ENCODE measurements around the gene GABRG3. TPM values are rescaled to one million over a fixed set of nuclear protein-coding genes. Genes with fewer than 3 reads are reported as not detected.

The GABRG3 gene
- total and polyA plus RNA-seq, 5 donors: under 0.01 TPM; not detected in 4

DNA sequence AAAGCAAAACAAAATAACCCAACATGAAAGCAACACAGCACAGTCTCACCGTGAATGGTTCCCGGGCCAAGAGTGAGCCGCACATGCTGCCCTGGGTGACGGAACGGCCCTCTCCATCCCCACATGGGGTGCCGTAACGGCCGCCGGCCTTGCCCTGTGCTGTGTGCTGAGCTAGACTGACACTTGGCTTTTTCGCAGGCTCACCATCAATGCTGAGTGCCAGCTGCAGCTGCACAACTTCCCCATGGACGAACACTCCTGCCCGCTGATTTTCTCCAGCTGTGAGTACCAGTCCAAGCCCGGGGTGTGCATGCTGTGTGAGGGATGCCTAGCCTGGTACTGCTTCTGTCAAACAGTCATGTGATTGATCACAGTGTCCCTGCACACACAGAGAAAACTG, 357.6 kb downstream of the GABRG3 start:
- 62% methylated on average over 13 of the region's 13 CpGs for WGBS
- ATAC-seq (no peak), DNase-seq (peak in 1 of 3 donors; percentile 32)
- Histone ChIP-seq H3K27me3 (ENCODE audit: control insufficient read depth, insufficient read depth) (no peaks in the 10 kb centered on the region), H3K9me3 (ENCODE audit: control insufficient read depth, low read length) (no peaks in the 10 kb centered on the region), H3K27ac (ENCODE audit: low read length) (no peak overlapping the region), H3K4me1 (ENCODE audit: control insufficient read depth, insufficient read depth, low read length) (no peaks in the 10 kb centered on the region), H3K4me3 (ENCODE audit: low read length) (no peak overlapping the region)
- intact Hi-C loops (cut with DNase I): no loop called here

- ATAC-seq (no peak), DNase-seq (no peak)
- H3K27me3 ChIP-seq (ENCODE audit: control insufficient read depth, insufficient read depth): no peaks in the 10 kb centered on the region
- no peaks in the 10 kb centered on the region for H3K4me1 ChIP-seq (ENCODE audit: control insufficient read depth, insufficient read depth, low read length)
- H3K4me3 ChIP-seq (ENCODE audit: low read length): no peak overlapping the region
- intact Hi-C loops (cut with DNase I): no loop called here
- WGBS: 90% methylated on average over 5 of the region's 5 CpGs
- no peak overlapping the region for H3K27ac ChIP-seq (ENCODE audit: low read length)
- no peaks in the 10 kb centered on the region for H3K9me3 ChIP-seq (ENCODE audit: control insufficient read depth, low read length)
Observed at GRCh38 chr15:27330326-27330725, 359.3 kb downstream of the GABRG3 start.

DNA sequence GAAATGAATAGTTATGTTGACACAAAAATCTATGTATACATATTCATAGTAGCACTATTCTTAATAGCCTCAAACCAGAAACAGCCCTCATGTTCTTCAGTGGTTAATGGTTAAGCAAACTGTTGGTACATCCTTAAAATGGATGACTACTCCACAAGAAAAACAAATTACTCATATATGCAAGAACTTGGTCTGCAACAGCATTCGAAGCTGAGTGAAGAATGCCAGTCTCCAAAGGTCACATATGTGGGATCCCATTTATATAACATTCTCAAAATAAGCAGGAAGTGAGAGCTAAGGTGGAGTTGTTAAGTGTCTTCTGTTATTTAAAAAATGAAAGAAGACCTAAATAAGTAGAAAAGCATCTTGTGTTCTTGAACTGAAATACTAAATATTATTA, 365.7 kb downstream of the GABRG3 start:
- intact Hi-C loops (cut with DNase I): no loop called here

GRCh38 chr15:27339138-27339537, 368.2 kb downstream of the GABRG3 start:
- Histone ChIP-seq H3K4me3 (ENCODE audit: low read length) (no peak overlapping the region), H3K27ac (ENCODE audit: low read length) (no peak overlapping the region), H3K4me1 (ENCODE audit: control insufficient read depth, insufficient read depth, low read length) (no peaks in the 10 kb centered on the region), H3K27me3 (ENCODE audit: control insufficient read depth, insufficient read depth) (no peaks in the 10 kb centered on the region), H3K9me3 (ENCODE audit: control insufficient read depth, low read length) (no peaks in the 10 kb centered on the region)
- ATAC-seq (no peak), DNase-seq (no peak)
- 79% methylated on average over 5 of the region's 5 CpGs for WGBS
- intact Hi-C loops (cut with DNase I): no loop called here

More for the DNA sequence above, 365.7 kb downstream of the GABRG3 start:
- H3K9me3 ChIP-seq (ENCODE audit: control insufficient read depth, low read length): no peaks in the 10 kb centered on the region
- WGBS: 56% methylated on average over 1 of the region's 1 CpG
- no peaks in the 10 kb centered on the region for H3K4me1 ChIP-seq (ENCODE audit: control insufficient read depth, insufficient read depth, low read length)
- no peak overlapping the region for H3K27ac ChIP-seq (ENCODE audit: low read length)
- H3K4me3 ChIP-seq (ENCODE audit: low read length): no peak overlapping the region
- no peaks in the 10 kb centered on the region for H3K27me3 ChIP-seq (ENCODE audit: control insufficient read depth, insufficient read depth)
- DNase-seq (no peak), ATAC-seq (no peak)

GRCh38 chr15:27341780-27342343, 370.9 kb downstream of the GABRG3 start:
- H3K4me1 ChIP-seq (ENCODE audit: control insufficient read depth, insufficient read depth, low read length): no peaks in the 10 kb centered on the region
- 38% methylated on average over 7 of the region's 7 CpGs for WGBS
- ATAC-seq (peak; percentile 31 to 48), DNase-seq (no peak)
- H3K27ac ChIP-seq (ENCODE audit: low read length): no peak overlapping the region
- H3K27me3 ChIP-seq (ENCODE audit: control insufficient read depth, insufficient read depth): no peaks in the 10 kb centered on the region
- intact Hi-C loops (cut with DNase I): loop anchor here in 1 of 4 donors (10.0 kb wide), 1 partner anchor 57 kb away; no protein-coding TSS in a partner anchor
- no peak overlapping the region for H3K4me3 ChIP-seq (ENCODE audit: low read length)
- no peaks in the 10 kb centered on the region for H3K9me3 ChIP-seq (ENCODE audit: control insufficient read depth, low read length)

DNA sequence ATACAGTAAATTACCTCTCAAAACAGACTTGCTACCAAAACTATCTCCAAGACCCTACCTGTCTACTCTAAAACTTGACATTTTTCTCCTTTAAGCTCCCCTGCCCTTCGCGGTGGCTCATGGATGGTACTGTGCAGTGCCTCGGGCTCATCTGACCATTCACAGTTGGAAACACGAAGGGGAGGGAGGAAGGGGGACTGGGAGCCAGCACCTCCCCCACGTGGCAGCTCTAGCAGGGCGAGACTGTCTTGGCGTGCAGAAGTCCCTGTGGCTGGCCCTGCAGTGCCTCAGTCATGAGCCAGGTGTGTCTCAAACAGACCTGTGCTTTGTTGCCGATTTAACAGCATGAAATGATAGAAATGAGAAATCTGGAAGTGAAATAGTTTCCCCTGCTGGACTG, 372.0 kb downstream of the GABRG3 start:
- DNase-seq: no peak
- 57% methylated on average over 8 of the region's 8 CpGs for WGBS
- H3K27ac ChIP-seq (ENCODE audit: low read length): no peak overlapping the region
- intact Hi-C loops (cut with DNase I): loop anchor here in 1 of 4 donors (10.0 kb wide), 1 partner anchor 58 kb away; no protein-coding TSS in a partner anchor
- ATAC-seq: no peak
- H3K4me1 ChIP-seq (ENCODE audit: control insufficient read depth, insufficient read depth, low read length): no peaks in the 10 kb centered on the region
- no peak overlapping the region for H3K4me3 ChIP-seq (ENCODE audit: low read length)
- no peaks in the 10 kb centered on the region for H3K9me3 ChIP-seq (ENCODE audit: control insufficient read depth, low read length)
- H3K27me3 ChIP-seq (ENCODE audit: control insufficient read depth, insufficient read depth): no peaks in the 10 kb centered on the region

- intact Hi-C loops (cut with DNase I): loop anchor here in 1 of 4 donors (10.0 kb wide), 1 partner anchor 297 kb away; no protein-coding TSS in a partner anchor
- 75% methylated on average over 12 of the region's 12 CpGs for WGBS
- Histone ChIP-seq H3K27me3 (ENCODE audit: control insufficient read depth, insufficient read depth) (no peaks in the 10 kb centered on the region), H3K4me3 (ENCODE audit: low read length) (no peak overlapping the region), H3K27ac (ENCODE audit: low read length) (no peak overlapping the region), H3K9me3 (ENCODE audit: control insufficient read depth, low read length) (no peaks in the 10 kb centered on the region), H3K4me1 (ENCODE audit: control insufficient read depth, insufficient read depth, low read length) (no peaks in the 10 kb centered on the region)
- DNase-seq (no peak), ATAC-seq (no peak)
Observed at GRCh38 chr15:27352136-27352535, 381.2 kb downstream of the GABRG3 start.

DNA sequence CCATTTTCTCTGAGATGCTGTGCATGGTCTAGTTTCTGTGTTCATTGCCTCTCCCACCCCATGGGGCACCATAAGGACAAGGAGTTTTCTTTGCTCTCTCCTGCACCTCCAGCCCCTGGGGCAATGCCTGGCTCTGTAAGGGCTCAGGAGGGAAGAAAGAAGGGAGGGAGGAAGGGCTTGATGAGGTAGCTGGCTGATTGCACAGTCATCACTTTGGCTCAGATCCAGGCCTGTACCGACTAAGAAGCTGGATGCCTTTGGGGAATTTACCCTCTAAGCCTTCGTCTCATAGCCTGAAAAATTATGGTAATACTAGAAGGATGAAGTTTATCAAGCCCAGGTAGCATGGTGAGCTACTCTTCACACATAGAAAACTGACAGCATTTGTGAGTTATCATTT, 382.9 kb downstream of the GABRG3 start:
- 32% methylated on average over 2 of the region's 2 CpGs for WGBS

GRCh38 chr15:27358751-27359434, 387.9 kb downstream of the GABRG3 start:
- no peaks in the 10 kb centered on the region for H3K4me1 ChIP-seq (ENCODE audit: control insufficient read depth, insufficient read depth, low read length)
- 26% methylated on average over 19 of the region's 19 CpGs for WGBS
- intact Hi-C loops (cut with DNase I): loop anchor here in 3 of 4 donors (5.0 to 10.0 kb wide), 3 partner anchors 304 to 472 kb away; no protein-coding TSS in a partner anchor
- H3K27ac ChIP-seq (ENCODE audit: low read length): no peak overlapping the region
- no peak overlapping the region for H3K4me3 ChIP-seq (ENCODE audit: low read length)
- DNase-seq (peak in 2 of 3 donors; percentile 28 to 69), ATAC-seq (peak in 1 of 2 donors; percentile 46)
- H3K27me3 ChIP-seq (ENCODE audit: control insufficient read depth, insufficient read depth): no peaks in the 10 kb centered on the region
- H3K9me3 ChIP-seq (ENCODE audit: control insufficient read depth, low read length): no peaks in the 10 kb centered on the region

More for the DNA sequence above, 382.9 kb downstream of the GABRG3 start:
- no peaks in the 10 kb centered on the region for H3K27me3 ChIP-seq (ENCODE audit: control insufficient read depth, insufficient read depth)
- ATAC-seq (no peak), DNase-seq (no peak)
- H3K27ac ChIP-seq (ENCODE audit: low read length): no peak overlapping the region
- H3K9me3 ChIP-seq (ENCODE audit: control insufficient read depth, low read length): no peaks in the 10 kb centered on the region
- H3K4me3 ChIP-seq (ENCODE audit: low read length): no peak overlapping the region
- intact Hi-C loops (cut with DNase I): loop anchor here in 1 of 4 donors (10.0 kb wide), 1 partner anchor 299 kb away; no protein-coding TSS in a partner anchor
- no peaks in the 10 kb centered on the region for H3K4me1 ChIP-seq (ENCODE audit: control insufficient read depth, insufficient read depth, low read length)

GRCh38 chr15:27359586-27359985, 388.6 kb downstream of the GABRG3 start:
- WGBS: 80% methylated on average over 7 of the region's 7 CpGs

GRCh38 chr15:27360316-27360715, 389.3 kb downstream of the GABRG3 start:
- Histone ChIP-seq H3K4me1 (ENCODE audit: control insufficient read depth, insufficient read depth, low read length) (no peaks in the 10 kb centered on the region), H3K4me3 (ENCODE audit: low read length) (no peak overlapping the region), H3K27me3 (ENCODE audit: control insufficient read depth, insufficient read depth) (no peaks in the 10 kb centered on the region), H3K9me3 (ENCODE audit: control insufficient read depth, low read length) (no peaks in the 10 kb centered on the region), H3K27ac (ENCODE audit: low read length) (no peak overlapping the region)
- 79% methylated on average over 7 of the region's 7 CpGs for WGBS
- ATAC-seq (no peak), DNase-seq (no peak)
- intact Hi-C loops (cut with DNase I): no loop called here

More at GRCh38 chr15:27359586-27359985, 388.6 kb downstream of the GABRG3 start:
- no peaks in the 10 kb centered on the region for H3K9me3 ChIP-seq (ENCODE audit: control insufficient read depth, low read length)
- no peak overlapping the region for H3K4me3 ChIP-seq (ENCODE audit: low read length)
- ATAC-seq (no peak), DNase-seq (no peak)
- intact Hi-C loops (cut with DNase I): loop anchor here in 3 of 4 donors (5.0 to 10.0 kb wide), 3 partner anchors 305 to 472 kb away; no protein-coding TSS in a partner anchor
- no peak overlapping the region for H3K27ac ChIP-seq (ENCODE audit: low read length)
- no peaks in the 10 kb centered on the region for H3K4me1 ChIP-seq (ENCODE audit: control insufficient read depth, insufficient read depth, low read length)
- no peaks in the 10 kb centered on the region for H3K27me3 ChIP-seq (ENCODE audit: control insufficient read depth, insufficient read depth)
